ENCODE data around the gene SLC6A13.

The SLC6A13 gene

DNA sequence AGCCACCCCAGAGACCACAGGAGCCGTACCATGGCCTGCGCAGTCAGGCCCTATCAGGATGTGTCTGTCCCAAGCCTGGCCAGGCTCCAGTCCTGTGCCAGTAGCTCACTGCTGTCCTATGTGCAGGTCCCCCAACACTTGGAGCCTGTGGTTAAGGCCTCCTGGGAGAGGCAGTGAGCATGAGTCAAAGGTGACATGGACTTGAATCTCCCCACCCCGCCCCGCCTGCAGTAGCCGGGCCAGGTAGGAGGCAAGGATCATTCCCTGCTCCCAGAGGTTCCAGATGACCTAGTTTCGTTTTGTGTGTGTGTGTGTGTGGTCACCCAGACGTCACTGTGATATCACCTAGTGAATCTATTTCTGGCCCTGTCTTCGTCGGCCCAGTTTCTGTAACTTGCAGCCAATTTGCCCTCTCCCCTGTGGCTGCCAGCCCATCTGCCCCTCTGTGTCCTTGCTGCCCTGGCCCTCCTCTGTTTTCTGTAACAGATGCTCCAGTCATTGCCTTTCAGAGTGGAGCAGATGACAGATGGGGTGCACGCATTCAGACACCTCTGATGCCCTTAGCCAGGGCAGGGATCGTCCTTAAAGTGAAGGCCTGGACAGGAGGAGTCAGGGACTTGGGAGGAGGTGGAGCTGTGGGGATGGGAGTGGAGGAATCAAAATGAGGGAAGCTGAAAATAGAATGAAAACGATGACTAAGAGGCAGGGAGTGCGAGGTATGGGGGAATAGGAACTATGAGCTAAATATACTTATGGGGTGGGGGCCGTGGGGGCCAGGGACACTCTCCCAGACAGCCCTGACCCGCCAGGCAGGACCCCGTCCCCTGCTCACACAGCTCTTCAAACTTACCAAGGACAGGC, 86.1 kb downstream of the SLC6A13 start:
- DNase-seq, result no peak

DNA sequence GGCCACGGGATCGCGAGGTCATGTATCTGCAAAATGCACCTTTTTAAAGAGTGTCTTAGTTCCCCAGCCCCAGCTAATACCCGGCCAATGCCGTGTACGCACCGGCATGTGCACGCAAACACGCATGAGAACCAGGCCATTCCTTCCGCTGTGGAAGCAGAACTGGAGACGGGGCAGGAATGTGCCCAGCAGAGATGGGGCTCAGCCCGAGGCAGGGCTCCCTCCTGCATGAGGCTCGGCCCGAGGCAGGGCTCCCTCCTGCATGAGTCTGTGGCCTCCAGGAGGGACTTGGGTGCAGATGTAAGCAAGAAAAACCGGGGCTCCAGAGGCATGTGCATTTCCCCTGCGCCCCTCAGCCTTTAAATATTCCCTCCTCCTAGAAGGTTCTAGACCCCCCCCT, 86.9 kb downstream of the SLC6A13 start:
- DNase-seq, result no peak

DNA sequence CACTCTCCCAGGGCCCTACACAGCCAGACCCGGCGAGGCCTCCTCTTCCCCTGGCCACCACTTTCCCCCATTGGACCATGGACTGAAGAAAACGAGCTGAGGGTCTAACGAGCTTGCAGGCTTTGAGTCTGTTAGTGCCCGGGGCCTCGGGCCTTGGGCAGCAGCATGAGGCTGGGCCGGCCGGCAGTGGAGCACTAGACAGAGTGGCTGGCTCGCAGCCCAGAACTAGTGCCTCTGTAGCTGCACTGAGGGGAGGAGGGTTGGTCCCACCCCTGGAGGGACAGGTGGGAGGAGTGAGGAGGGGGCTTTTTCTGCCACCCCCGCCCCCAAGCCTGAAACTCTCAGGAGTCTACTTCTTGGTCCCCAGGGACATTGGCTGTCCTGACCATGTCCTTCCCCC, 87.4 kb downstream of the SLC6A13 start:
- no peak for DNase-seq

DNA sequence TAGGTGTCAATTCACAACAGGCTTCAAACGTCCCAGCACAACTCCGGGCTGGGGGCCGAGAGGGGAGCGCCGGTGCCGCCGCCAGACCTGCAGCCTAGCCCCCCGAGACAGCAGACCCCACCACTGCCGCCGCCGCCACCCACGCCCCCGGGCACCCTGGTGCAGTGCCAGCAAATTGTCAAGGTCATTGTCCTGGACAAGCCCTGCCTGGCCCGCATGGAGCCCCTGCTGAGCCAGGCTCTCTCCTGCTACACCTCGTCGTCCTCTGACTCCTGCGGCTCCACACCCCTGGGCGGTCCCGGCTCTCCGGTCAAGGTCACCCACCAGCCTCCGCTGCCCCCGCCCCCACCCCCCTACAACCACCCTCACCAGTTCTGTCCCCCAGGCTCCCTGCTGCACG, 88.0 kb downstream of the SLC6A13 start:
- DNase-seq, result no peak

DNA sequence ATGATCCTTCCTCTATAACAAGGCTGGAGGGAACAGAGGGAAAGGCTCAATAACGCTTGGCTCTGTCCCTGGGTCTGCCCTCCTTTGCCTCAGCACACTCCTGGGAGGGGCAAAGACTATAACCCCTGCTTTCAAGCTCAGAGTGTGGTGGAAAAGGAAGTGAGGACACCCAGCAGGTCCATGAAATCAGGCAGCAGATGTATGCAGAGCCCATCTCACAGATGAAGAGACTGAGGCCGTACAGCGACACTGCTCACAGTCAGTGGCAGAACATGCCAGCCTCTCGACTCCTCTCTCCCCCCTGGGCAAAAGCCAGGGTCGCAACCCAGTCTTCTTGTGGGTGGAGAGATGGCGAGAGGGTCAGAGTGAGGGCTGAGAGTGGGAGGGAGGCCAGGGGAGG, 88.5 kb downstream of the SLC6A13 start:
- no peak for DNase-seq

DNA sequence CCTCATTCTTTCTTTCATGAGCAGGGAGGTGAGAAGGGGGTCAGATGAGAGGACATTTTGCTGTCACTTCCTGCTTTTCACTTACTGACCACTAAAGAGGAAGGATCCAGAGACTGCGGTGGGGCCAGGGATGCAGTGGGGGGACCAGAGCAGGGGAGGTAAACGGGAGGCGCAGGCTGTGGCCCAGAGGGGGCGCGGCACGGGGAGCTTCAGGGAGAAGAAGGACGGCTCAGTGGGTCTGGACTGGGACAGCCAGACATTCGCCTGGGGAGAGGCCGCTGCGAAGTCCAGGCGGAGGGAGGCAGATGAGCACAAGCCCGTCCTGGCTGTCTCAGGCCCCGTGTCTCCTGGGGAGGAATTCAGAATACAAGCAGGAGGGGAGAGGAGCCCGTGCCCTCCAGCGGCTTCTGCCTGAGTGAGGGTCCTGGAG, 89.9 kb downstream of the SLC6A13 start:
- no peak for DNase-seq

- DNase-seq, result no peak
Observed at GRCh38 chr12:171743-172676, 90.6 kb downstream of the SLC6A13 start.

- DNase-seq, result no peak
Observed at GRCh38 chr12:171276-171675, 91.4 kb downstream of the SLC6A13 start.

All from NCI-H2227 treated with DMSO at 0.1 percent for 48 hours (cell line).